Fibroblast of the aortic adventitia (primary cell): Measurements from ENCODE around the gene TIMM21. TPM values are rescaled to one million over a fixed set of nuclear protein-coding genes. Genes with fewer than 3 reads are reported as not detected.

Experiments used
- DNase-seq: peaks from one replicate; pipeline ENCODE4 v3.0.0-alpha.2; 2010; ENCODE audit warnings: low read depth
- H3K4me3 ChIP-seq: 2 replicates; pipeline ENCODE4 v1.5.1; 2011; ENCODE audit warnings: low read depth, mild to moderate bottlenecking, control low read depth, low read length, moderate library complexity
- total RNA-seq: library from RNA; depleted of rRNA; stranded (reverse); fragments of >200 nt; gene quantifications from 2 replicates; pipeline ENCODE4 v1.2.3, GENCODE V29; 2012; ENCODE audit warnings: low replicate concordance
- TF ChIP-seq, protein P1 (sequence below): IDR thresholded peaks from 2 replicates; pipeline ENCODE4 v1.5.1; 2011; ENCODE audit warnings: mild to moderate bottlenecking, low read length, control low read depth, inconsistent platforms; ENCODE audit not compliant: insufficient read depth

The TIMM21 gene
- total RNA-seq, 1 donor: 34.5 TPM

DNA sequence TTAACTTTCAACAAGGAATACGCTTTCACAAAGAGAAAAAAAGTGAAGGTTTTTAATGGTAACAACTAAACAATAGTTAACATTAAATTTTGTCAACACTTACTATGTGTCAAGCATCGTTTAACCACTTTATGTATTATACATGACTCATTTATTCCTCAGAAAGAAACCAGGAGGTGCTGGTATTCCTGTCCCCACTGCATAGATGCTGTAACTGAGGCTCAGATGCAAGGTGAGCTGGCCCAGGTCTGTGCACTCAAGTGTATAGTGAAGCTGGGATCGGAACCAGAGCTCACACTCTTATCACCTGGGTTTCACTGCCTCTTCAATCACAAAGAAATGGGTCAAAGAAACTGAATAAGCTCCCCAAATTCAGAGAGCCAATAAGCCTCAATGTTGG, 17.2 kb upstream of the TIMM21 start:
- H3K4me3 ChIP-seq: no peak overlapping the region
- DNase-seq: no peak
- TF ChIP-seq, protein P1, sequence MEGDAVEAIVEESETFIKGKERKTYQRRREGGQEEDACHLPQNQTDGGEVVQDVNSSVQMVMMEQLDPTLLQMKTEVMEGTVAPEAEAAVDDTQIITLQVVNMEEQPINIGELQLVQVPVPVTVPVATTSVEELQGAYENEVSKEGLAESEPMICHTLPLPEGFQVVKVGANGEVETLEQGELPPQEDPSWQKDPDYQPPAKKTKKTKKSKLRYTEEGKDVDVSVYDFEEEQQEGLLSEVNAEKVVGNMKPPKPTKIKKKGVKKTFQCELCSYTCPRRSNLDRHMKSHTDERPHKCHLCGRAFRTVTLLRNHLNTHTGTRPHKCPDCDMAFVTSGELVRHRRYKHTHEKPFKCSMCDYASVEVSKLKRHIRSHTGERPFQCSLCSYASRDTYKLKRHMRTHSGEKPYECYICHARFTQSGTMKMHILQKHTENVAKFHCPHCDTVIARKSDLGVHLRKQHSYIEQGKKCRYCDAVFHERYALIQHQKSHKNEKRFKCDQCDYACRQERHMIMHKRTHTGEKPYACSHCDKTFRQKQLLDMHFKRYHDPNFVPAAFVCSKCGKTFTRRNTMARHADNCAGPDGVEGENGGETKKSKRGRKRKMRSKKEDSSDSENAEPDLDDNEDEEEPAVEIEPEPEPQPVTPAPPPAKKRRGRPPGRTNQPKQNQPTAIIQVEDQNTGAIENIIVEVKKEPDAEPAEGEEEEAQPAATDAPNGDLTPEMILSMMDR: no peak

- no peak for DNase-seq
- TF ChIP-seq, protein P1: no peak
- no peak overlapping the region for H3K4me3 ChIP-seq
Measured at GRCh38 chr18:74132201-74132600, 16.1 kb upstream of the TIMM21 start.

DNA sequence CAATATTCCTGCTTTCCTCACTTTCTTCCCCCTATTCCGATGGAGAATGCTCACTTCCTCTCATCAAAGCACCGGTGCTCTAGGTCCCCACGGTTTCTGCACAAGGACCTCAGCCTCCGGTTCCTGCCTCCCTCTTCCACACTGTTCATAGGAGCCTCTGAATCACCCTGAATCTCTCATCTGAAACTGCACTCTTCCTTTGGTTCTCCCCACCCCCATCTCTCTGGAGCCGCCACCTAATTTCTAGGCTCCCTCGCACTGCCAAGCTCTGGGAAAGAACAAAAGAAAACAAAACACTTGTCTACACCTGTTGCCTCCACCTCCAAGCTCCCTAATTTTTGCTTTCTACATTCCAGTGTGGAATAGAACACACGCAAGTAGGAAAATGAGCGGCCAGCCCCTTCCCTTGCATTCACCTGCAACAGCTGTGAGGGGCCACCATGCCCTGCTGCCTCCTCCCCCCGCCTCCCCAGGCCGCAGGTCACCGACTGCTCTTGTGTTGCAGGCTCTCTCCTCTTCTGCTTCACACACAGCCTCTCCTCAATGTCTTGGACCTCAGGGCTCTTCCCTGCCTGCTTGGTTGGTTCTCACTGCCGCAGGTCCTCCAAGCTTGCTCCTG, 10.3 kb upstream of the TIMM21 start:
- no peak overlapping the region for H3K4me3 ChIP-seq
- TF ChIP-seq, protein P1: no peak
- DNase-seq: no peak

GRCh38 chr18:74139411-74139810, 8.9 kb upstream of the TIMM21 start:
- no peak for DNase-seq
- no peak overlapping the region for H3K4me3 ChIP-seq
- TF ChIP-seq, protein P1: no peak

- H3K4me3 ChIP-seq: no peak overlapping the region
- TF ChIP-seq, protein P1: no peak
- peak; percentile 43 for DNase-seq
Measured at GRCh38 chr18:74139888-74140287, 8.4 kb upstream of the TIMM21 start.

GRCh38 chr18:74140582-74140981, 7.7 kb upstream of the TIMM21 start:
- DNase-seq: no peak
- TF ChIP-seq, protein P1: no peak
- no peak overlapping the region for H3K4me3 ChIP-seq

DNA sequence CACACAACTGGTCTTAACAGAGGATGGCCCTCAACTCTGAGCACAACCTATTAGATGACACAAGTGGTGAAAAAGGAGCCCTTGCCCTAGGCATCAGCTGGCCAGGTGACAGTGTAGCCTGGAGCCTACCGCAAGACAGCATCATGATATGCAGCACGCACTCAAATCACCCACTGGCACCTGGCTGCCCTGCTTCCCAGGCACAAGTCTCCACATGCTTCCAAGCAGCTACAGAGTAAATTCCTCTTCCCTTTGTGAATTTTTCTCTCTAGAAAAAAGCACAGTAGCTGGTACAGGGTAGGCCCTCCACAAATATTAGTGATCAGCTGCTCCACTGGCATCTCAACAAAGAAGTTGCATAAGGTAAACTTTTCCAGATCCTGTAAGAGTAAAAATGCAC, 6.7 kb upstream of the TIMM21 start:
- TF ChIP-seq, protein P1: no peak
- H3K4me3 ChIP-seq: no peak overlapping the region
- DNase-seq: no peak
